GM06990 (cell line): ENCODE measurements around the gene RABL6.

Source experiments
- DNase-seq: peaks from one replicate; pipeline ENCODE4 v3.0.0-alpha.2; 2011; ENCODE audit not compliant: insufficient read length; ENCODE audit errors: extremely low read depth
- H3K27me3 ChIP-seq: replicated peaks from 2 replicates; pipeline ENCODE4 v1.6.0; 2011; ENCODE audit warnings: low read length; ENCODE audit not compliant: control insufficient read depth, insufficient read depth
- H3K36me3 ChIP-seq: 2 replicates; pipeline ENCODE4 v1.5.1; 2011; ENCODE audit warnings: low read length; ENCODE audit not compliant: control insufficient read depth, insufficient read depth
- H3K4me3 ChIP-seq: replicated peaks from 2 replicates; pipeline ENCODE4 v1.5.1; 2011; ENCODE audit warnings: low read depth, mild to moderate bottlenecking, control low read depth, low read length
- TF ChIP-seq, protein P1 (sequence below): IDR thresholded peaks from 2 replicates; pipeline ENCODE4 v1.5.1; 2011; ENCODE audit warnings: low read length, control low read depth, mild to moderate bottlenecking, inconsistent platforms; ENCODE audit not compliant: insufficient read depth, poor library complexity, severe bottlenecking

RABL6 gene

GRCh38 chr9:136849960-136850865, 42.5 kb downstream of the RABL6 start:
- TF ChIP-seq, protein P1, sequence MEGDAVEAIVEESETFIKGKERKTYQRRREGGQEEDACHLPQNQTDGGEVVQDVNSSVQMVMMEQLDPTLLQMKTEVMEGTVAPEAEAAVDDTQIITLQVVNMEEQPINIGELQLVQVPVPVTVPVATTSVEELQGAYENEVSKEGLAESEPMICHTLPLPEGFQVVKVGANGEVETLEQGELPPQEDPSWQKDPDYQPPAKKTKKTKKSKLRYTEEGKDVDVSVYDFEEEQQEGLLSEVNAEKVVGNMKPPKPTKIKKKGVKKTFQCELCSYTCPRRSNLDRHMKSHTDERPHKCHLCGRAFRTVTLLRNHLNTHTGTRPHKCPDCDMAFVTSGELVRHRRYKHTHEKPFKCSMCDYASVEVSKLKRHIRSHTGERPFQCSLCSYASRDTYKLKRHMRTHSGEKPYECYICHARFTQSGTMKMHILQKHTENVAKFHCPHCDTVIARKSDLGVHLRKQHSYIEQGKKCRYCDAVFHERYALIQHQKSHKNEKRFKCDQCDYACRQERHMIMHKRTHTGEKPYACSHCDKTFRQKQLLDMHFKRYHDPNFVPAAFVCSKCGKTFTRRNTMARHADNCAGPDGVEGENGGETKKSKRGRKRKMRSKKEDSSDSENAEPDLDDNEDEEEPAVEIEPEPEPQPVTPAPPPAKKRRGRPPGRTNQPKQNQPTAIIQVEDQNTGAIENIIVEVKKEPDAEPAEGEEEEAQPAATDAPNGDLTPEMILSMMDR, result no peak
- Histone ChIP-seq H3K36me3 (peaks cover 19% of the 10 kb centered on the region), H3K27me3 (no peaks in the 10 kb centered on the region), H3K4me3 (peak overlapping the region; percentile 87)
- no peak for DNase-seq

- TF ChIP-seq, protein P1, result no peak
- DNase-seq, result peak; percentile 13
- no peak overlapping the region for H3K4me3 ChIP-seq
These were observed 43.4 kb downstream of the RABL6 start for GRCh38 chr9:136850866-136851775.

GRCh38 chr9:136851941-136852663, 44.4 kb downstream of the RABL6 start, which contains the start of gene MAMDC4:
Gene MAMDC4, plus strand, starts transcription at chr9:136852346. Its CDS starts 71 bp downstream, at chr9:136852417.
- no peaks in the 10 kb centered on the region for H3K27me3 ChIP-seq
- H3K4me3 ChIP-seq, result no peak within 1 kb of the TSS
- DNase-seq, result peak; percentile 13
- TF ChIP-seq, protein P1, result no peak
- peaks cover 19% of the 10 kb centered on the region for H3K36me3 ChIP-seq

More at GRCh38 chr9:136850866-136851775, 43.4 kb downstream of the RABL6 start:
- H3K27me3 ChIP-seq, result no peaks in the 10 kb centered on the region
- H3K36me3 ChIP-seq, result peaks cover 19% of the 10 kb centered on the region

DNA sequence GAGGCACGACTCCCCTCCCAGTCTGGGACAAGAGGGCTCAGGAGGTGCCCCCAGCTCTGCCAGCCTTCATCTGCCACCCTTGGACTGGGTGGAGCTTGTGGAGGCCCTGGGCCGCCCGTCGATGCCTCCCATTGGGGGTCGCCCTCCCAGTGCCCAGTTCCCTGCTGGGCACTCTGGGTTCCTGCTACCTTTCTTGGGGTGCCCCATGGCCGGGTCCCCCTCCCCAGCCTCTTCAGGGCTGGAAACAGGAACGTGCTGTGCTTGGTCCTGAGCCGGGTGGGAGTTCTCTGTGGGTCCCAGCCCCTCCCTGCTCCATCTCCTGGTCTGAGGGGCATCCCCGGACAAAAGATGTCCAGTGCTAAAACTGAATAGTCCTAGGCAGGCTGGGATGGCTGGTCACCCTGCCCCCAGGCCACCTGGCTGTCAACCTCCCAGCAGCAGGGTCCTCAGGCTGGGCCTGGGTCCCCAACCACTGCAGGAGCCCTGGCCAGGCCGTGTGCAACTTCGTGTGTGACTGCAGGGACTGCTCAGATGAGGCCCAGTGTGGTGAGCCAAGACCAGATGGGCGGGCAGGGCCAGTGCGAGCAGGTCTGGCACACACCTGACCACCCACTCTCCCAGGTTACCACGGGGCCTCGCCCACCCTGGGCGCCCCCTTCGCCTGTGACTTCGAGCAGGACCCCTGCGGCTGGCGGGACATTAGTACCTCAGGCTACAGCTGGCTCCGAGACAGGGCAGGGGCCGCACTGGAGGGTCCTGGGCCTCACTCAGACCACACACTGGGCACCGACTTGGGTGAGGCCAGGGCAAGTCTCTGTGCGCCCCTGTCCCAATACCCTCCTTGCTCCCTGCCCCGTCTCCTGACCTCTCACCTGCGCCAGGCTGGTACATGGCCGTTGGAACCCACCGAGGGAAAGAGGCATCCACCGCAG, 45.2 kb downstream of the RABL6 start:
- TF ChIP-seq, protein P1, result no peak
- Histone ChIP-seq H3K27me3 (no peaks in the 10 kb centered on the region), H3K36me3 (peaks cover 19% of the 10 kb centered on the region), H3K4me3 (no peak overlapping the region)
- DNase-seq, result peak; percentile 18
